H1 (cell line): ENCODE data around the gene FTSJ3. TPM values are rescaled to one million over a fixed set of nuclear protein-coding genes. Genes with fewer than 3 reads are reported as not detected.

Experiments used
- CTCF ChIA-PET: fragments of 300-600 bp; sonication (Branson Sonifier 250); formaldehyde crosslinking; loops from one replicate; lab custom pipeline; 2021; ENCODE audit not compliant: partially characterized antibody; lab: Charles Lee
- POLR2A ChIA-PET: fragments of 300-600 bp; sonication (Branson Sonifier 250); formaldehyde crosslinking; loops from one replicate; lab custom pipeline; 2021; ENCODE audit warnings: inconsistent platforms; ENCODE audit not compliant: partially characterized antibody; lab: Charles Lee
- DNase-seq, 2 experiments: peaks; one replicate each; pipeline versions ENCODE4 v3.0.0 to v3.0.0-alpha.2; 2010 to 2022; ENCODE audit warnings: low spot score in 2 of 2, low read depth in 1 of 2, mixed read lengths in 1 of 2
- FAIRE-seq: peaks from 2 replicates; lab custom pipeline; 2011; peaks lifted over from hg19 to GRCh38; lab: Jason Lieb, UNC
- H2AFZ ChIP-seq: 2 replicates; pipeline ENCODE4 v1.8.1; 2012; ENCODE audit warnings: low read length, inconsistent platforms
- H2AK5ac ChIP-seq: 2 replicates; pipeline ENCODE4 v1.6.1; 2013; ENCODE audit warnings: low read depth, low read length
- H2BK120ac ChIP-seq: replicated peaks from 2 replicates; pipeline ENCODE3; 2013; ENCODE audit warnings: low read depth, low read length, inconsistent platforms
- H2BK12ac ChIP-seq: 2 replicates; pipeline ENCODE4 v1.6.1; 2013; ENCODE audit warnings: low read depth, low read length
- H2BK15ac ChIP-seq: 2 replicates; pipeline ENCODE4 v1.6.1; 2013; ENCODE audit warnings: low read length
- H2BK20ac ChIP-seq: 2 replicates; pipeline ENCODE4 v1.6.1; 2013; ENCODE audit warnings: low read length
- H2BK5ac ChIP-seq: 2 replicates; pipeline ENCODE4 v1.6.1; 2013; ENCODE audit warnings: low read depth, low read length
- H3K14ac ChIP-seq: 2 replicates; pipeline ENCODE4 v1.6.1; 2013; ENCODE audit warnings: inconsistent platforms; ENCODE audit not compliant: insufficient read length
- H3K18ac ChIP-seq: 2 replicates; pipeline ENCODE4 v1.6.1; 2013; ENCODE audit warnings: low read length; ENCODE audit errors: extremely low read depth
- H3K23ac ChIP-seq: 2 replicates; pipeline ENCODE4 v1.6.1; 2013; ENCODE audit warnings: inconsistent platforms; ENCODE audit not compliant: insufficient read length
- H3K23me2 ChIP-seq: 2 replicates; pipeline ENCODE4 v1.6.1; 2013; ENCODE audit warnings: low read depth, low read length
- H3K27ac ChIP-seq: 2 replicates; pipeline ENCODE4 v1.6.1; 2011; ENCODE audit warnings: low read depth, low read length, inconsistent platforms
- H3K27me3 ChIP-seq, 4 experiments: replicated peaks in 1 of 4; 1 replicate in 1 of 4; 2 replicates in 3 of 4; pipeline versions ENCODE4 v1.6.1 to v1.8.1; 2011 to 2013; ENCODE audit warnings: low read length in 3 of 4, mild to moderate bottlenecking in 3 of 4, inconsistent platforms in 2 of 4, mixed read lengths in 2 of 4, moderate library complexity in 1 of 4; ENCODE audit not compliant: control insufficient read depth in 3 of 4, insufficient read depth in 3 of 4; ENCODE audit errors: extremely low read depth in 1 of 4
- H3K36me3 ChIP-seq, 4 experiments: 2 replicates each; pipeline versions ENCODE4 v1.6.1 to v1.8.1; 2011 to 2013; ENCODE audit warnings: mild to moderate bottlenecking in 4 of 4, low read length in 3 of 4, moderate library complexity in 2 of 4, control low read depth in 1 of 4, inconsistent platforms in 1 of 4; ENCODE audit not compliant: insufficient read depth in 4 of 4, control insufficient read depth in 2 of 4
- H3K4ac ChIP-seq: replicated peaks from 2 replicates; pipeline ENCODE3; 2013; ENCODE audit warnings: low read length, low read depth, mixed read lengths, inconsistent platforms; ENCODE audit not compliant: insufficient read length
- H3K4me1 ChIP-seq, 4 experiments: replicated peaks in 1 of 4; 1 replicate in 1 of 4; 2 replicates in 3 of 4; pipeline versions ENCODE4 v1.6.1 to v1.8.1; 2011 to 2013; ENCODE audit warnings: low read length in 3 of 4, inconsistent platforms in 2 of 4, mixed read lengths in 1 of 4; ENCODE audit not compliant: insufficient read depth in 4 of 4, control insufficient read depth in 3 of 4
- H3K4me2 ChIP-seq, 2 experiments: 2 replicates each; pipeline versions ENCODE4 v1.6.1 to v1.8.1; 2011 to 2013; ENCODE audit warnings: low read depth in 2 of 2, low read length in 2 of 2, control low read depth in 1 of 2, inconsistent platforms in 1 of 2, mild to moderate bottlenecking in 1 of 2; ENCODE audit not compliant: insufficient read depth in 1 of 2
- H3K4me3 ChIP-seq, 4 experiments: fragments of 200-600, 300-600 bp in 1 of 4; sonication (generic), shearing (Covaris generic), sonication (Bioruptor Twin) in 1 of 4; 2 replicates each; pipeline versions ENCODE4 v1.5.1 to v1.8.1; 2011 to 2016; ENCODE audit warnings: low read length in 4 of 4, low read depth in 3 of 4, control low read depth in 2 of 4, inconsistent platforms in 2 of 4, mild to moderate bottlenecking in 2 of 4, mixed read lengths in 1 of 4, moderate library complexity in 1 of 4; ENCODE audit not compliant: insufficient read depth in 2 of 4; ENCODE audit errors: extremely low read depth in 1 of 4
- H3K56ac ChIP-seq: replicated peaks from 2 replicates; pipeline ENCODE3; 2013; ENCODE audit warnings: low read depth, mild to moderate bottlenecking, mixed read lengths, low read length, inconsistent platforms; ENCODE audit not compliant: insufficient read length
- H3K79me1 ChIP-seq: 2 replicates; pipeline ENCODE4 v1.6.1; 2013; ENCODE audit warnings: low read depth, low read length, control low read depth
- H3K79me2 ChIP-seq, 2 experiments: 2 replicates each; pipeline versions ENCODE4 v1.6.1 to v1.8.1; 2012 to 2013; ENCODE audit warnings: low read length in 2 of 2, mild to moderate bottlenecking in 2 of 2, inconsistent platforms in 1 of 2; ENCODE audit not compliant: insufficient read depth in 2 of 2, control insufficient read depth in 1 of 2
- H3K9ac ChIP-seq, 4 experiments: replicated peaks in 1 of 4; 1 replicate in 1 of 4; 2 replicates in 3 of 4; pipeline versions ENCODE4 v1.6.1 to v1.8.1; 2011 to 2013; ENCODE audit warnings: low read depth in 3 of 4, low read length in 3 of 4, control low read depth in 2 of 4, mild to moderate bottlenecking in 2 of 4, moderate library complexity in 2 of 4, inconsistent platforms in 1 of 4; ENCODE audit errors: extremely low read depth in 1 of 4
- H3K9me3 ChIP-seq, 2 experiments: 2 replicates each; pipeline versions ENCODE4 v1.6.1 to v1.8.1; 2012 to 2013; ENCODE audit warnings: mild to moderate bottlenecking in 2 of 2, moderate library complexity in 2 of 2, control low read depth in 1 of 2, inconsistent platforms in 1 of 2, low read depth in 1 of 2, low read length in 1 of 2, mixed read lengths in 1 of 2; ENCODE audit not compliant: insufficient read depth in 2 of 2
- H4K20me1 ChIP-seq, 2 experiments: replicated peaks in 1 of 2; 2 replicates each; pipeline versions ENCODE3 to v1.8.1; 2011 to 2013; ENCODE audit warnings: inconsistent platforms in 2 of 2, low read length in 2 of 2, mild to moderate bottlenecking in 1 of 2; ENCODE audit not compliant: insufficient read depth in 2 of 2, control insufficient read depth in 1 of 2
- H4K5ac ChIP-seq: 2 replicates; pipeline ENCODE4 v1.6.1; 2013; ENCODE audit warnings: low read length, low read depth, mixed read lengths, inconsistent platforms; ENCODE audit not compliant: insufficient read length
- H4K8ac ChIP-seq: 2 replicates; pipeline ENCODE4 v1.8.0; 2013; ENCODE audit warnings: mild to moderate bottlenecking, moderate library complexity, low read length, inconsistent platforms; ENCODE audit not compliant: insufficient read depth; ENCODE audit errors: extremely low read depth
- H4K91ac ChIP-seq: replicated peaks from 2 replicates; pipeline ENCODE3; 2013; ENCODE audit warnings: low read length, mixed read lengths, inconsistent platforms; ENCODE audit not compliant: insufficient read length
- CBX8 ChIP-seq: fragments of 300-800, 300-1000 bp; sonication (generic); IDR thresholded peaks from 2 replicates; pipeline ENCODE4 v1.7.1; 2016; ENCODE audit warnings: low read depth, low read length, borderline replicate concordance
- EP300 ChIP-seq, 2 experiments: IDR thresholded peaks; 1 replicate in 1 of 2; 2 replicates in 1 of 2; pipeline ENCODE4 v1.6.1; 2011 to 2012; ENCODE audit warnings: low read depth in 2 of 2, low read length in 2 of 2, mild to moderate bottlenecking in 2 of 2, borderline replicate concordance in 1 of 2, inconsistent platforms in 1 of 2, moderate library complexity in 1 of 2
- HDAC2 ChIP-seq, 2 experiments: fragments of 300-600 bp in 1 of 2; sonication (generic) in 1 of 2; IDR thresholded peaks; 2 replicates each; pipeline ENCODE4 v1.6.1; 2011 to 2012; ENCODE audit warnings: low read depth in 2 of 2, low read length in 2 of 2, mild to moderate bottlenecking in 2 of 2, moderate library complexity in 2 of 2, borderline replicate concordance in 1 of 2, inconsistent platforms in 1 of 2
- NANOG ChIP-seq: IDR thresholded peaks from 2 replicates; pipeline ENCODE4 v1.6.1; 2011; ENCODE audit warnings: low read length, low read depth, mild to moderate bottlenecking, inconsistent platforms; ENCODE audit not compliant: insufficient read depth, poor library complexity, severe bottlenecking
- POU5F1 ChIP-seq: IDR thresholded peaks from 2 replicates; pipeline ENCODE4 v1.6.1; 2011; ENCODE audit warnings: low read depth, mild to moderate bottlenecking, low read length, moderate library complexity
- RBBP5 ChIP-seq: IDR thresholded peaks from 2 replicates; pipeline ENCODE4 v1.7.1; 2012; ENCODE audit warnings: low read depth, mild to moderate bottlenecking, inconsistent platforms, low read length, moderate library complexity, borderline replicate concordance
- SAP30 ChIP-seq: fragments of 300-600 bp; sonication (generic); IDR thresholded peaks from 2 replicates; pipeline ENCODE4 v1.7.1; 2012; ENCODE audit warnings: low read length, moderate library complexity, mild to moderate bottlenecking, inconsistent platforms; ENCODE audit not compliant: insufficient read depth, insufficient replicate concordance
- SP2 ChIP-seq: IDR thresholded peaks from 2 replicates; pipeline ENCODE4 v1.6.1; 2012; ENCODE audit warnings: mild to moderate bottlenecking, low read length, inconsistent platforms
- SUZ12 ChIP-seq: fragments of 200-600 bp; sonication (generic); IDR thresholded peaks from 2 replicates; pipeline ENCODE4 v1.6.1; 2012; ENCODE audit warnings: mild to moderate bottlenecking, inconsistent platforms, low read length, moderate library complexity, mixed read lengths
- TBP ChIP-seq: IDR thresholded peaks from 2 replicates; pipeline ENCODE4 v1.6.1; 2011; ENCODE audit warnings: low read depth, low read length, improper control_type of control experiment
- TCF12 ChIP-seq: IDR thresholded peaks from 2 replicates; pipeline ENCODE4 v1.6.1; 2011; ENCODE audit warnings: low read depth, mild to moderate bottlenecking, low read length
- WGBS, 2 experiments: shearing (Covaris generic) in 1 of 2; methylation state at CpG; one replicate each; pipeline versions ENCODE4 v1.1.6 to v1.1.7; 2013 to 2015; ENCODE audit warnings: low lambda C conversion rate in 2 of 2, mixed read lengths in 2 of 2, inconsistent platforms in 1 of 2, low coverage in 1 of 2, missing lambda C conversion rate in 1 of 2; ENCODE audit not compliant: insufficient replicate concordance in 2 of 2, insufficient coverage in 1 of 2, insufficient read length in 1 of 2; ENCODE audit errors: extremely low coverage in 1 of 2, missing lambda C conversion rate in 1 of 2; 5-methylcytosine and 5-hydroxymethylcytosine counted together
- polyA plus RNA-seq, 7 experiments: library from polyadenylated mRNA; depleted of rRNA in 3 of 7; stranded (reverse) in 5 of 7; unstranded in 2 of 7; fragments of >200 nt in 5 of 7; fragments of 200-250 nt in 2 of 7; gene quantifications; 1 replicate in 5 of 7; 2 replicates in 1 of 7; 4 replicates in 1 of 7; pipeline versions ENCODE4 v1.2.1 to v1.2.3, GENCODE V29; 2011 to 2013; ENCODE audit warnings: missing spikeins in 2 of 7, mixed read lengths in 2 of 7
- total RNA-seq: library from RNA; stranded (reverse); fragmentation: NEBNext Ultra II Directional; extraction: Animal tissue kit (Norgen Biotek cat#: 25700); gene quantifications from 2 replicates; pipeline ENCODE4 v1.2.1, GENCODE V29; 2021

The FTSJ3 gene
- total and polyA plus RNA-seq, 2 of the 8 experiments (the other 6 are each of a cell fraction or from before 2014, with no cell fraction given) = 42.7 to 77.2 TPM

- H3K4me1 ChIP-seq = peaks cover 0 to 3% (median 0%) of the 10 kb centered on the region in 4 experiments; a peak in 1 of 7 replicates
- H2AFZ ChIP-seq = no peak overlapping the region
- H2BK20ac ChIP-seq = no peak overlapping the region
- no peak overlapping the region for H3K56ac ChIP-seq
- CTCF ChIA-PET = interaction anchor here (0.7 to 5.2 kb wide), 5 partner anchors 9 to 23 kb away, joined by 3 to 61 read pairs (median 5); no protein-coding TSS in a partner anchor
- TF ChIP-seq EP300 (IDR thresholded peaks at IDR 0.05; ENCODE audit: borderline replicate concordance in 1 of 2, low read depth in 2 of 2, low read length in 2 of 2) (no peak), POU5F1 (no peak), TBP (no peak), CBX8 (no peak), SP2 (no peak), NANOG (no peak), TCF12 (no peak), HDAC2 (IDR thresholded peaks at IDR 0.05; ENCODE audit: borderline replicate concordance in 1 of 2, low read depth in 2 of 2, low read length in 2 of 2) (no peak), SUZ12 (no peak), SAP30 (no peak), RBBP5 (no peak)
- H2BK120ac ChIP-seq = no peak overlapping the region
- no peak overlapping the region for H2BK12ac ChIP-seq
- no peak for FAIRE-seq
- WGBS, 2 experiments = 79% methylated on average over 2 of the region's 2 CpGs; no CpG with 5 or more reads in 1 of the 2 experiments
- H3K36me3 ChIP-seq = peaks cover 42 to 65% (median 60%) of the 10 kb centered on the region in 4 experiments
- no peak overlapping the region for H2BK5ac ChIP-seq
- no peak for DNase-seq
- no peak overlapping the region for H4K8ac ChIP-seq
- H3K23ac ChIP-seq = no peak overlapping the region
- H3K18ac ChIP-seq = no peak overlapping the region
- H3K14ac ChIP-seq = no peak overlapping the region
- H4K91ac ChIP-seq = no peak overlapping the region
- H3K4ac ChIP-seq = no peak overlapping the region
- H3K27ac ChIP-seq = no peak overlapping the region
- no peak overlapping the region for H3K4me3 ChIP-seq
- peaks cover 11% of the 10 kb centered on the region; the same call in 1 of the 2 replicates for H3K79me1 ChIP-seq
- peaks cover 4% of the 10 kb centered on the region; the same call in 1 of the 2 replicates for H3K23me2 ChIP-seq
- no peak overlapping the region for H2BK15ac ChIP-seq
- H3K9me3 ChIP-seq = no peaks in the 10 kb centered on the region
- no peak overlapping the region for H2AK5ac ChIP-seq
- H3K9ac ChIP-seq = no peak overlapping the region
- no peak overlapping the region for H3K4me2 ChIP-seq
- no peak overlapping the region for H4K5ac ChIP-seq
- H3K79me2 ChIP-seq = peaks cover 0 to 29% of the 10 kb centered on the region in 2 experiments; a peak in 3 of 4 replicates
- POLR2A ChIA-PET = interaction anchor here (0.9 to 32.3 kb wide), 8 partner anchors 1 to 90 kb away, joined by 3 to 593 read pairs (median 8); partner anchors contain the start of genes CCDC47, DDX42, FTSJ3 and PSMC5
- no peaks in the 10 kb centered on the region for H3K27me3 ChIP-seq
- peaks cover 3 to 25% of the 10 kb centered on the region in 2 experiments for H4K20me1 ChIP-seq
Observed at GRCh38 chr17:63832455-63832854, 5.0 kb upstream of the FTSJ3 start.
